ENCODE results near the gene MPZL3. TPM values are rescaled to one million over a fixed set of nuclear protein-coding genes. Genes with fewer than 3 reads are reported as not detected.

The MPZL3 gene
- polyA plus RNA-seq, 1 donor from 2014 or later, result 3.6 TPM

DNA sequence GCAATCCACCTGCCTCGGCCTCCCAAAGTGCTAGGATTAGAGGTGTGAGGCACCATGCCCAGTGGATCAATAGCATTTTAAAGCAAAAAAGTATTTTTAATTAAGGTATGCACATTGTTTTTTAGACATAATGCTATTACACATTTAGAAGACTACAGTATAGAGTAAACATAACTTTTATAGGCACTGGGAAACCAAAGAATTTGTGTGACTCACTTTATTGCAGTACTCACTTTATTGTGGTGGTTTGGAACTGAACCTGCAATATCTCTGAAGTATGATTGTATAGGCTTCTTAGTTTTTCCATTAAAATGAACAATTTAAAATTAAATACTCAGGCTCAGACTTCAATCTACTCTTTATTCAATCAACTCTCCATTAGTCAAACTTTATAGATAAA is 34.8 kb upstream of the MPZL3 start:
- Histone ChIP-seq H3K36me3 (ENCODE audit: insufficient read depth, low read length) (no peaks in the 10 kb centered on the region), H3K79me2 (replicated peaks; ENCODE audit: insufficient read depth, low read length) (no peaks in the 10 kb centered on the region), H3K4me3 (ENCODE audit: low read length) (no peak overlapping the region), H3K27me3 (ENCODE audit: insufficient read depth, low read depth, low read length) (no peaks in the 10 kb centered on the region), H3K9ac (ENCODE audit: low read length) (no peak overlapping the region), H3F3A (ENCODE audit: insufficient read depth, low read length, poor library complexity, severe bottlenecking) (no peaks in the 10 kb centered on the region), H3K9me3 (ENCODE audit: low read length) (no peaks in the 10 kb centered on the region), H3K9me2 (ENCODE audit: insufficient read depth, low read length) (no peaks in the 10 kb centered on the region), H3K4me2 (ENCODE audit: low read length) (no peak overlapping the region), H2AFZ (ENCODE audit: low read depth, low read length) (no peak overlapping the region), H3K27ac (ENCODE audit: low read length) (no peak overlapping the region), H4K20me1 (ENCODE audit: insufficient read depth) (no peaks in the 10 kb centered on the region)
- no peak for TF ChIP-seq MXI1 (conservative IDR thresholded peaks at IDR 0.05; ENCODE audit: poor library complexity, severe bottlenecking)
- no peak for TF ChIP-seq EZH2 (IDR thresholded peaks at IDR 0.05; ENCODE audit: borderline replicate concordance, insufficient read depth, low read length, poor library complexity, severe bottlenecking)

DNA sequence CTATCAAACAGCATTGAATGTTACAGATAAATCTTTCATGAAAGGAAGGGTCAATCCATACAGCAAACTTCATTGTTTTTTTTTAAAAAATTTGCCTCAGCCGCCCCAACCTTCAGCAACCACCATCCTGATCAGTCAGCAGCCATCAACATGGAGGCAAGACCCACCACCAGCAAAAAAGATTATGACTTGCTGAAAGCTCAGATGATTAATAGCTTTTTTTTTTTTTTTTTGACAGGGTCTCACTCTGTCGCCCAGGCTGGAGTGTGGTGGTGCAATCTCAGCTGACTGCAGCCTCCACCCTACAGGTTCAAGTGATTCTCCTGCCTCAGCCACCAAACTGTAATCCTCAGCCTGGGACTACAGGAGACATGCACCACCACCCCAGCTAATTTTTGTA is 34.4 kb upstream of the MPZL3 start:
- H3K4me2 ChIP-seq (ENCODE audit: low read length), result no peak overlapping the region
- H4K20me1 ChIP-seq (ENCODE audit: insufficient read depth), result no peaks in the 10 kb centered on the region
- H3K27me3 ChIP-seq (ENCODE audit: insufficient read depth, low read depth, low read length), result no peaks in the 10 kb centered on the region
- no peak overlapping the region for H3K27ac ChIP-seq (ENCODE audit: low read length)
- H2AFZ ChIP-seq (ENCODE audit: low read depth, low read length), result no peak overlapping the region
- no peak overlapping the region for H3K9ac ChIP-seq (ENCODE audit: low read length)
- no peaks in the 10 kb centered on the region for H3K9me3 ChIP-seq (ENCODE audit: low read length)
- H3K79me2 ChIP-seq (replicated peaks; ENCODE audit: insufficient read depth, low read length), result no peaks in the 10 kb centered on the region
- no peak overlapping the region for H3K4me3 ChIP-seq (ENCODE audit: low read length)
- no peaks in the 10 kb centered on the region for H3F3A ChIP-seq (ENCODE audit: insufficient read depth, low read length, poor library complexity, severe bottlenecking)
- H3K9me2 ChIP-seq (ENCODE audit: insufficient read depth, low read length), result no peaks in the 10 kb centered on the region
- no peaks in the 10 kb centered on the region for H3K36me3 ChIP-seq (ENCODE audit: insufficient read depth, low read length)
- TF ChIP-seq, protein P1, sequence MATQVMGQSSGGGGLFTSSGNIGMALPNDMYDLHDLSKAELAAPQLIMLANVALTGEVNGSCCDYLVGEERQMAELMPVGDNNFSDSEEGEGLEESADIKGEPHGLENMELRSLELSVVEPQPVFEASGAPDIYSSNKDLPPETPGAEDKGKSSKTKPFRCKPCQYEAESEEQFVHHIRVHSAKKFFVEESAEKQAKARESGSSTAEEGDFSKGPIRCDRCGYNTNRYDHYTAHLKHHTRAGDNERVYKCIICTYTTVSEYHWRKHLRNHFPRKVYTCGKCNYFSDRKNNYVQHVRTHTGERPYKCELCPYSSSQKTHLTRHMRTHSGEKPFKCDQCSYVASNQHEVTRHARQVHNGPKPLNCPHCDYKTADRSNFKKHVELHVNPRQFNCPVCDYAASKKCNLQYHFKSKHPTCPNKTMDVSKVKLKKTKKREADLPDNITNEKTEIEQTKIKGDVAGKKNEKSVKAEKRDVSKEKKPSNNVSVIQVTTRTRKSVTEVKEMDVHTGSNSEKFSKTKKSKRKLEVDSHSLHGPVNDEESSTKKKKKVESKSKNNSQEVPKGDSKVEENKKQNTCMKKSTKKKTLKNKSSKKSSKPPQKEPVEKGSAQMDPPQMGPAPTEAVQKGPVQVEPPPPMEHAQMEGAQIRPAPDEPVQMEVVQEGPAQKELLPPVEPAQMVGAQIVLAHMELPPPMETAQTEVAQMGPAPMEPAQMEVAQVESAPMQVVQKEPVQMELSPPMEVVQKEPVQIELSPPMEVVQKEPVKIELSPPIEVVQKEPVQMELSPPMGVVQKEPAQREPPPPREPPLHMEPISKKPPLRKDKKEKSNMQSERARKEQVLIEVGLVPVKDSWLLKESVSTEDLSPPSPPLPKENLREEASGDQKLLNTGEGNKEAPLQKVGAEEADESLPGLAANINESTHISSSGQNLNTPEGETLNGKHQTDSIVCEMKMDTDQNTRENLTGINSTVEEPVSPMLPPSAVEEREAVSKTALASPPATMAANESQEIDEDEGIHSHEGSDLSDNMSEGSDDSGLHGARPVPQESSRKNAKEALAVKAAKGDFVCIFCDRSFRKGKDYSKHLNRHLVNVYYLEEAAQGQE (IDR thresholded peaks at IDR 0.05; ENCODE audit: borderline replicate concordance), result no peak
- no peak for TF ChIP-seq TAF1 (IDR thresholded peaks at IDR 0.05; ENCODE audit: low read depth)
- TF ChIP-seq RAD21 (conservative IDR thresholded peaks at IDR 0.05), result no peak

DNA sequence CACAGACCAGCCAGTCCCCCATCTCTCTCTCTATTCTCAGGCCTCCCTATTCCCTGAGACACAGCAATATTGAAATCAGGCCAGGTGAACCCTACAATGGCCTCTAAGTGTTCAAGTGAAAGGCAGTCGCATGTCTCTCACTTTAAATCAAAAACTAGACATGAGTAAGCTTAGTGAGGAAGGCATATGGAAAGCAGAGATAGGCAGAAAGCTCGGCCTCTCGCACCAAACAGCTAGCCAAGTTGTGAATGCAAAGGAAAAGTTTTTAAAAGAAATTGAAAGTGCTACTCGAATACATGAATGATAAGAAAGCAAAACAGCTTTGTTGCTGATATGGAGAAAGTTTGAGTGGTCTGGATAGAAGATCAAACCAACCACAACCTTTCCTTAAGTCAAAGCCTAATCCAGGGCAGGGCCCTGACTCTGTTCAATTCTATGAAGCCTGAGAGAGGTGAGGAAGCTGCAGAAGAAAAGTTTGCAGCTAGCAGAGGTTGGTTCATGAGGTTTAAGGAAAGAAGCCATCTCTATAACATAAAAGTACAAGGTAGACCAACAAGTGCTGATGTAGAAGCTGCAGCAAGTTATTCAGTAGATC is 31.7 kb upstream of the MPZL3 start:
- no peaks in the 10 kb centered on the region for H3F3A ChIP-seq (ENCODE audit: insufficient read depth, low read length, poor library complexity, severe bottlenecking)
- no peaks in the 10 kb centered on the region for H3K27me3 ChIP-seq (ENCODE audit: insufficient read depth, low read depth, low read length)
- no peak overlapping the region for H2AFZ ChIP-seq (ENCODE audit: low read depth, low read length)
- no peaks in the 10 kb centered on the region for H3K9me2 ChIP-seq (ENCODE audit: insufficient read depth, low read length)
- no peaks in the 10 kb centered on the region for H3K36me3 ChIP-seq (ENCODE audit: insufficient read depth, low read length)
- no peaks in the 10 kb centered on the region for H4K20me1 ChIP-seq (ENCODE audit: insufficient read depth)
- TF ChIP-seq MXI1 (conservative IDR thresholded peaks at IDR 0.05; ENCODE audit: poor library complexity, severe bottlenecking) (no peak), EZH2 (IDR thresholded peaks at IDR 0.05; ENCODE audit: borderline replicate concordance, insufficient read depth, low read length, poor library complexity, severe bottlenecking) (no peak), EP300 (conservative IDR thresholded peaks at IDR 0.05; ENCODE audit: poor library complexity, severe bottlenecking) (no peak), TAF1 (IDR thresholded peaks at IDR 0.05; ENCODE audit: low read depth) (no peak), SMC3 (conservative IDR thresholded peaks at IDR 0.05; ENCODE audit: poor library complexity) (no peak), POLR2AphosphoS5 (IDR thresholded peaks at IDR 0.05) (no peak), RAD21 (conservative IDR thresholded peaks at IDR 0.05) (no peak)
- TF ChIP-seq, protein P1 (IDR thresholded peaks at IDR 0.05; ENCODE audit: borderline replicate concordance), result no peak
- TF ChIP-seq, protein P2, sequence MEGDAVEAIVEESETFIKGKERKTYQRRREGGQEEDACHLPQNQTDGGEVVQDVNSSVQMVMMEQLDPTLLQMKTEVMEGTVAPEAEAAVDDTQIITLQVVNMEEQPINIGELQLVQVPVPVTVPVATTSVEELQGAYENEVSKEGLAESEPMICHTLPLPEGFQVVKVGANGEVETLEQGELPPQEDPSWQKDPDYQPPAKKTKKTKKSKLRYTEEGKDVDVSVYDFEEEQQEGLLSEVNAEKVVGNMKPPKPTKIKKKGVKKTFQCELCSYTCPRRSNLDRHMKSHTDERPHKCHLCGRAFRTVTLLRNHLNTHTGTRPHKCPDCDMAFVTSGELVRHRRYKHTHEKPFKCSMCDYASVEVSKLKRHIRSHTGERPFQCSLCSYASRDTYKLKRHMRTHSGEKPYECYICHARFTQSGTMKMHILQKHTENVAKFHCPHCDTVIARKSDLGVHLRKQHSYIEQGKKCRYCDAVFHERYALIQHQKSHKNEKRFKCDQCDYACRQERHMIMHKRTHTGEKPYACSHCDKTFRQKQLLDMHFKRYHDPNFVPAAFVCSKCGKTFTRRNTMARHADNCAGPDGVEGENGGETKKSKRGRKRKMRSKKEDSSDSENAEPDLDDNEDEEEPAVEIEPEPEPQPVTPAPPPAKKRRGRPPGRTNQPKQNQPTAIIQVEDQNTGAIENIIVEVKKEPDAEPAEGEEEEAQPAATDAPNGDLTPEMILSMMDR (IDR thresholded peaks at IDR 0.05; ENCODE audit: poor library complexity, severe bottlenecking), result no peak
- no peak overlapping the region for H3K9ac ChIP-seq (ENCODE audit: low read length)
- no peaks in the 10 kb centered on the region for H3K79me2 ChIP-seq (replicated peaks; ENCODE audit: insufficient read depth, low read length)
- H3K27ac ChIP-seq (ENCODE audit: low read length), result no peak overlapping the region
- H3K4me2 ChIP-seq (ENCODE audit: low read length), result no peak overlapping the region
- no peaks in the 10 kb centered on the region for H3K9me3 ChIP-seq (ENCODE audit: low read length)
- no peak overlapping the region for H3K4me3 ChIP-seq (ENCODE audit: low read length)

Data from neural cell (in vitro differentiated cells).